ENCODE results near the gene CGREF1.

- TF ChIP-seq POLR2A (IDR thresholded peaks at IDR 0.05) = no peak
- no peak for TF ChIP-seq CTCF (IDR thresholded peaks at IDR 0.05)
These were observed 18.9 kb downstream of the CGREF1 start for GRCh38 chr2:27100036-27100435.
